Measurements from ENCODE around the gene ZNF609. TPM values are rescaled to one million over a fixed set of nuclear protein-coding genes. Genes with fewer than 3 reads are reported as not detected.

ZNF609 gene
- total and polyA plus RNA-seq, 4 donors, result 4.6 to 18.1 (median 8.0) TPM

GRCh38 chr15:64687172-64687571, 226.8 kb downstream of the ZNF609 start:
- TF ChIP-seq RXRA (IDR thresholded peaks at IDR 0.05) (no peak), ATF3 (IDR thresholded peaks at IDR 0.05) (no peak), HNF4A (conservative IDR thresholded peaks at IDR 0.05) (no peak), REST (IDR thresholded peaks at IDR 0.05) (no peak), YY1 (IDR thresholded peaks at IDR 0.05) (no peak)
- H3K27ac ChIP-seq (ENCODE audit: low read depth in 1 of 2, low read length in 2 of 2), result no peak overlapping the region
- H3K4me1 ChIP-seq (ENCODE audit: control insufficient read depth in 4 of 4, insufficient read depth in 4 of 4, low read length in 3 of 4), result peaks cover 0 to 20% (median 16%) of the 10 kb centered on the region in 4 donors
- no peak for DNase-seq (ENCODE audit: low spot score)
- peaks cover 3 to 55% (median 40%) of the 10 kb centered on the region in 4 donors for H3K36me3 ChIP-seq (ENCODE audit: control insufficient read depth in 4 of 4, insufficient read depth in 3 of 4, low read depth in 1 of 4, low read length in 3 of 4)
- no peaks in the 10 kb centered on the region for H3K27me3 ChIP-seq (ENCODE audit: control insufficient read depth in 4 of 4, insufficient read depth in 4 of 4, low read length in 3 of 4)
- H3K4me3 ChIP-seq (ENCODE audit: low read depth in 1 of 3, low read length in 3 of 3), result no peak overlapping the region
- 95% methylated on average over 2 of the region's 2 CpGs for WGBS
- no peak overlapping the region for H3K9ac ChIP-seq (ENCODE audit: low read depth in 1 of 2, low read length in 2 of 2)
- no peaks in the 10 kb centered on the region for H3K9me3 ChIP-seq (ENCODE audit: control insufficient read depth in 4 of 4, low read length in 3 of 4)

GRCh38 chr15:64687688-64688087, 227.3 kb downstream of the ZNF609 start:
- Histone ChIP-seq H3K4me1 (ENCODE audit: control insufficient read depth in 4 of 4, insufficient read depth in 4 of 4, low read length in 3 of 4) (peaks cover 0 to 25% (median 18%) of the 10 kb centered on the region in 4 donors), H3K36me3 (ENCODE audit: control insufficient read depth in 4 of 4, insufficient read depth in 3 of 4, low read depth in 1 of 4, low read length in 3 of 4) (peaks cover 3 to 51% (median 36%) of the 10 kb centered on the region in 4 donors), H3K9ac (ENCODE audit: low read depth in 1 of 2, low read length in 2 of 2) (no peak overlapping the region), H3K4me3 (ENCODE audit: low read depth in 1 of 3, low read length in 3 of 3) (no peak overlapping the region), H3K9me3 (ENCODE audit: control insufficient read depth in 4 of 4, low read length in 3 of 4) (no peaks in the 10 kb centered on the region), H3K27ac (ENCODE audit: low read depth in 1 of 2, low read length in 2 of 2) (no peak overlapping the region), H3K27me3 (ENCODE audit: control insufficient read depth in 4 of 4, insufficient read depth in 4 of 4, low read length in 3 of 4) (no peaks in the 10 kb centered on the region)
- DNase-seq (ENCODE audit: low spot score), result no peak
- TF ChIP-seq FOXA2 (IDR thresholded peaks at IDR 0.05) (no peak), ZBTB33 (IDR thresholded peaks at IDR 0.05) (no peak), ATF3 (IDR thresholded peaks at IDR 0.05) (no peak), CTCF (IDR thresholded peaks at IDR 0.05; ENCODE audit: low read depth, low read length, missing input control) (no peak), GABPA (IDR thresholded peaks at IDR 0.05 in 1 of 2, conservative IDR thresholded peaks at IDR 0.05 in 1 of 2) (no peak), SP1 (IDR thresholded peaks at IDR 0.05) (no peak), FOXA1 (IDR thresholded peaks at IDR 0.05) (no peak)
- WGBS, result 80% methylated on average over 3 of the region's 3 CpGs

All from liver (tissue), 9 donors.